ENCODE results near the gene HSBP1L1. TPM values are rescaled to one million over a fixed set of nuclear protein-coding genes. Genes with fewer than 3 reads are reported as not detected.
A peak's percentile ranks its signal among the peaks of the same experiment; 100 is the strongest.

HSBP1L1 gene
- total and polyA plus RNA-seq, 2 of the 13 experiments (the other 11 are each of a cell fraction or from before 2014, with no cell fraction given): 22.6 to 45.1 TPM

GRCh38 chr18:79934311-79935097 lies 29.9 kb upstream of the HSBP1L1 start (continued):
- TF ChIP-seq ZSCAN9 (CRISPR knock-in tag; IDR thresholded peaks at IDR 0.05; ENCODE audit: borderline replicate concordance): peak; percentile 83
- TF ChIP-seq MBNL3 (CRISPR knock-in tag; conservative IDR thresholded peaks at IDR 0.05): no peak
- peak; percentile 81; the same call in 1 of the 2 replicates for TF ChIP-seq TBX3 (IDR thresholded peaks at IDR 0.05; ENCODE audit: borderline replicate concordance)
- TF ChIP-seq HHEX (CRISPR knock-in tag; IDR thresholded peaks at IDR 0.05): peak; percentile 89
- TF ChIP-seq ZBTB20 (CRISPR knock-in tag; IDR thresholded peaks at IDR 0.05; ENCODE audit: borderline replicate concordance, low read depth): peak; percentile 34; the same call in 1 of the 2 replicates
- TF ChIP-seq NR3C1 (CRISPR knock-in tag; IDR thresholded peaks at IDR 0.05): no peak
- TF ChIP-seq ZNF761 (CRISPR knock-in tag; conservative IDR thresholded peaks at IDR 0.05): peak; percentile 31; the same call in 1 of the 2 replicates
- TF ChIP-seq GATAD1 (CRISPR knock-in tag; IDR thresholded peaks at IDR 0.05): no peak; the same call in none of the 2 replicates
- no peak for TF ChIP-seq ZNF513 (CRISPR knock-in tag; conservative IDR thresholded peaks at IDR 0.05)
- peak; percentile 69; the same call in 1 of the 2 replicates for TF ChIP-seq ZNF33B (CRISPR knock-in tag; IDR thresholded peaks at IDR 0.05)
- peak; percentile 69 for TF ChIP-seq MEIS2 (CRISPR knock-in tag; IDR thresholded peaks at IDR 0.05)
- no peak for TF ChIP-seq ATM (IDR thresholded peaks at IDR 0.05; ENCODE audit: borderline replicate concordance)
- no peak for TF ChIP-seq CHCHD3 (CRISPR knock-in tag; IDR thresholded peaks at IDR 0.05)
- 0 out of 2 replicates have a peak, but pooled peaks have one; percentile 75 for TF ChIP-seq DNMT3B (CRISPR knock-in tag; conservative IDR thresholded peaks at IDR 0.05)
- peak; percentile 97 for TF ChIP-seq RXRB (CRISPR knock-in tag; IDR thresholded peaks at IDR 0.05; ENCODE audit: borderline replicate concordance)
- peak; percentile 84 for TF ChIP-seq BORCS8-MEF2B (CRISPR knock-in tag; IDR thresholded peaks at IDR 0.05)
- TF ChIP-seq ZNF691 (CRISPR knock-in tag; IDR thresholded peaks at IDR 0.05; ENCODE audit: borderline replicate concordance, low read depth): no peak; the same call in 1 of the 2 replicates
- no peak for TF ChIP-seq ZNF282 (IDR thresholded peaks at IDR 0.05; ENCODE audit: partially characterized antibody)
- TF ChIP-seq TGIF2 (CRISPR knock-in tag; IDR thresholded peaks at IDR 0.05): peak; percentile 99
- no peak for TF ChIP-seq ZNF101 (CRISPR knock-in tag; IDR thresholded peaks at IDR 0.05; ENCODE audit: borderline replicate concordance, low read depth)
- no peak for TF ChIP-seq ZNF333 (CRISPR knock-in tag; IDR thresholded peaks at IDR 0.05; ENCODE audit: borderline replicate concordance)
- peak; percentile 81 for TF ChIP-seq CEBPB (IDR thresholded peaks at IDR 0.05; ENCODE audit: borderline replicate concordance, low read depth, low read length)
- no peak for TF ChIP-seq NAIF1 (CRISPR knock-in tag; IDR thresholded peaks at IDR 0.05; ENCODE audit: borderline replicate concordance)
- no peak for TF ChIP-seq ZNF253 (CRISPR knock-in tag; IDR thresholded peaks at IDR 0.05; ENCODE audit: borderline replicate concordance)
- peak; percentile 92 for TF ChIP-seq ZNF317 (CRISPR knock-in tag; IDR thresholded peaks at IDR 0.05)
- peak; percentile 50; the same call in 1 of the 2 replicates for TF ChIP-seq SIN3B (IDR thresholded peaks at IDR 0.05; ENCODE audit: low read length)
- no peak for TF ChIP-seq SRF (IDR thresholded peaks at IDR 0.05; ENCODE audit: low read depth, low read length)
- no peak for TF ChIP-seq ZNF75D (CRISPR knock-in tag; IDR thresholded peaks at IDR 0.05; ENCODE audit: borderline replicate concordance)
- TF ChIP-seq TFDP2 (CRISPR knock-in tag; IDR thresholded peaks at IDR 0.05): 0 out of 2 replicates have a peak, but pooled peaks have one; percentile 20

Measured in HepG2 (cell line).